Measurements from ENCODE around the gene PADI1.

The PADI1 gene

DNA sequence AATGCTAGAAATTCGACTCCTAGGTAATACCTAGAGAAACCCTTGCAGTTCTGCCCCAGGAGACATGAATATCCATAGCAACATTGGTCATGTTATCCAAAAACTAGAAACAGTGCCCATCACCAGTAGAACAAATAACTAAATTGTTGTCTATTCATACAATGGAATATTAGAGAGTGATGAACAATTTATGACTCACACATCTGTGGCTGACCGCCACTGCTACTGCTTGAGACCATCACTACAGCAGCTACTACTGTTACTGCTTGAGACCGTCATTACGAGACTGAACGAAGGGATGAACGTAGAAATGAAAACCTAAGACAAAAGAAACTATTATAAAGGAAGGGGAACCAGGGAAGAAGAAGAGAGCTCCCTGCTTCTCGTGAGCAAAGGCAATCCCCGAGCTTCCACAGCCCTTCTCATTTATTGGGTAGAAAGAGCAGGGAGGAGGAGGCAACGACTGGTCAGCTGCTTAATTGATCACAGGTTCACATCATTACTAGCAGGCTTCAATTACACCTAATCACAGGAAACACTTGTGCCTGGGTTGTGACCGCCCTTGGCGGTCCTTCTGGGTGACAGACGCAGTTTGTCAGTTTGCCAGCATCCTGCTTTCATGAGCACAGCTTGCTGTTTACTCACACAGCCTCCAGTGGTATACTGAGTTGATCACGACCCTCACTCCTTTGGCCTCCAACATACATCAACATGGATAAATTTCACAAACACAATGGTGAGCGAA is 88.9 kb downstream of the PADI1 start:
- no peak for TF ChIP-seq CTCF (IDR thresholded peaks at IDR 0.05; ENCODE audit: low read depth, low read length)
- DNase-seq (ENCODE audit: low read depth in 2 of 2): no peak
- H3K4me3 ChIP-seq (replicated peaks in 1 of 2; ENCODE audit: low read depth in 2 of 2, low read length in 2 of 2): no peak overlapping the region

- H3K4me3 ChIP-seq (replicated peaks in 1 of 2; ENCODE audit: low read depth in 2 of 2, low read length in 2 of 2): no peak overlapping the region
- no peak for TF ChIP-seq CTCF (IDR thresholded peaks at IDR 0.05; ENCODE audit: low read depth, low read length)
- DNase-seq (ENCODE audit: low read depth in 2 of 2): no peak
Observed at GRCh38 chr1:17295292-17295691, 90.4 kb downstream of the PADI1 start.

Measured in cardiac fibroblast (primary cell).